ENCODE results near the gene CTTNBP2. TPM values are rescaled to one million over a fixed set of nuclear protein-coding genes. Genes with fewer than 3 reads are reported as not detected.

The CTTNBP2 gene
- total and polyA plus RNA-seq, 10 donors: 0.68 to 15.1 (median 8.5) TPM

GRCh38 chr7:117673367-117673766, 199.9 kb downstream of the CTTNBP2 start:
- TF ChIP-seq POLR2AphosphoS5 (IDR thresholded peaks at IDR 0.05) (no peak), POLR2A (IDR thresholded peaks at IDR 0.05) (no peak)
- TF ChIP-seq, protein P1, sequence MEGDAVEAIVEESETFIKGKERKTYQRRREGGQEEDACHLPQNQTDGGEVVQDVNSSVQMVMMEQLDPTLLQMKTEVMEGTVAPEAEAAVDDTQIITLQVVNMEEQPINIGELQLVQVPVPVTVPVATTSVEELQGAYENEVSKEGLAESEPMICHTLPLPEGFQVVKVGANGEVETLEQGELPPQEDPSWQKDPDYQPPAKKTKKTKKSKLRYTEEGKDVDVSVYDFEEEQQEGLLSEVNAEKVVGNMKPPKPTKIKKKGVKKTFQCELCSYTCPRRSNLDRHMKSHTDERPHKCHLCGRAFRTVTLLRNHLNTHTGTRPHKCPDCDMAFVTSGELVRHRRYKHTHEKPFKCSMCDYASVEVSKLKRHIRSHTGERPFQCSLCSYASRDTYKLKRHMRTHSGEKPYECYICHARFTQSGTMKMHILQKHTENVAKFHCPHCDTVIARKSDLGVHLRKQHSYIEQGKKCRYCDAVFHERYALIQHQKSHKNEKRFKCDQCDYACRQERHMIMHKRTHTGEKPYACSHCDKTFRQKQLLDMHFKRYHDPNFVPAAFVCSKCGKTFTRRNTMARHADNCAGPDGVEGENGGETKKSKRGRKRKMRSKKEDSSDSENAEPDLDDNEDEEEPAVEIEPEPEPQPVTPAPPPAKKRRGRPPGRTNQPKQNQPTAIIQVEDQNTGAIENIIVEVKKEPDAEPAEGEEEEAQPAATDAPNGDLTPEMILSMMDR (IDR thresholded peaks at IDR 0.05 in 8 of 11, conservative IDR thresholded peaks at IDR 0.05 in 3 of 11): no peak
- Histone ChIP-seq H3K27me3 (replicated peaks in 1 of 7) (no peaks in the 10 kb centered on the region), H3K4me1 (no peaks in the 10 kb centered on the region), H3K27ac (no peak overlapping the region), H3K36me3 (no peaks in the 10 kb centered on the region), H3K9me3 (no peaks in the 10 kb centered on the region), H3K4me3 (no peak overlapping the region)
- intact Hi-C loops (cut with DNase I; ENCODE audit: low total_unique reads): no loop called here
- WGBS, 5 donors: 74 to 86% (median 79%) methylated on average over 14 of the region's 14 CpGs
- peak; percentile 67 for DNase-seq

DNA sequence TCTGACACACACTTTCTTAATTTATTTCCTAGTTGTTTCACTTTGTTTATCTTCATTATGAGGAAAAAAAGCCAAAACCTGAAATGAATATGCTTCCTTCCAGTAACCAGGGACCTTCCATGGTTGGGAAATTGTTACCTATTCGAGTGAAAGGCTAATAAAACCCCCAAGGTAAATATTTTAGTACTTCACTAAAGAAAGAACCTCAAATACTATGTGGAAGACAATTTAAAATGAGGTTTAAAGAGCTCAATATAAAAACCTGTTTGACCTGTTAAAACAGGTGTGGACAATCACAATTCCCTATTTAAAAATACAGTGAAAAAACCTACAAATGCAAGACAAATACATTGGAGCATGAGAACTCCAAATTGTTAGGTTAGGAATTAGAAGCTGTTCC, 200.8 kb downstream of the CTTNBP2 start:
- DNase-seq: no peak
- intact Hi-C loops (cut with DNase I; ENCODE audit: low total_unique reads): no loop called here
- Histone ChIP-seq H3K4me3 (no peak overlapping the region), H3K27me3 (replicated peaks in 1 of 7) (no peaks in the 10 kb centered on the region), H3K36me3 (no peaks in the 10 kb centered on the region), H3K27ac (no peak overlapping the region), H3K9me3 (no peaks in the 10 kb centered on the region), H3K4me1 (no peaks in the 10 kb centered on the region)
- 36 to 54% (median 40%) methylated on average over 1 of the region's 1 CpG for WGBS, 5 donors
- TF ChIP-seq POLR2A (IDR thresholded peaks at IDR 0.05) (no peak), POLR2AphosphoS5 (IDR thresholded peaks at IDR 0.05) (no peak)
- TF ChIP-seq, protein P1 (IDR thresholded peaks at IDR 0.05 in 8 of 11, conservative IDR thresholded peaks at IDR 0.05 in 3 of 11): no peak

DNA sequence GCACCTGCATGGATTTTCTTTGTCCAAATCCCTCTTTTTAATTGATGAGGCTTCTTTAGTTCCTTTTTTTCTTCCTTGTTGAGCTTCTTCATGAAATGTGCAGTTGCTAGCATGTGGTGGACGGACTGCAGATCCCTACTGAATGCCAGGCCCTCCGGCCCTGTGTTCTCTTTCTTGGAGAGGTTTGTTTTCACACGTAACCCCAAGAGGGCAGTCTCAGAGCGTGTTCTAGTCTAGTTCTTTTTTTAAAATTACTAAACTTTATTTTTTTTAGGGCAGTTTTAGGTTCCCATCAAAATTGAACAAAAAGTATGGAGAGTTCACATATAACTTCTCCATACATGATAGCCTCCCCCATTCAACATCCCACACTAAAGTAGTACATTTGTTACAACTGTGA, 203.4 kb downstream of the CTTNBP2 start:
- H3K9me3 ChIP-seq: no peaks in the 10 kb centered on the region
- H3K4me1 ChIP-seq: no peaks in the 10 kb centered on the region
- H3K27me3 ChIP-seq (replicated peaks in 1 of 7): no peaks in the 10 kb centered on the region
- WGBS, 5 donors: 70 to 84% (median 80%) methylated on average over 4 of the region's 4 CpGs
- intact Hi-C loops (cut with DNase I; ENCODE audit: low total_unique reads): no loop called here
- no peak overlapping the region for H3K27ac ChIP-seq
- no peak for DNase-seq
- TF ChIP-seq, protein P1 (IDR thresholded peaks at IDR 0.05 in 8 of 11, conservative IDR thresholded peaks at IDR 0.05 in 3 of 11): no peak
- no peak for TF ChIP-seq POLR2A (IDR thresholded peaks at IDR 0.05)
- TF ChIP-seq POLR2AphosphoS5 (IDR thresholded peaks at IDR 0.05): no peak
- no peaks in the 10 kb centered on the region for H3K36me3 ChIP-seq
- H3K4me3 ChIP-seq: no peak overlapping the region

DNA sequence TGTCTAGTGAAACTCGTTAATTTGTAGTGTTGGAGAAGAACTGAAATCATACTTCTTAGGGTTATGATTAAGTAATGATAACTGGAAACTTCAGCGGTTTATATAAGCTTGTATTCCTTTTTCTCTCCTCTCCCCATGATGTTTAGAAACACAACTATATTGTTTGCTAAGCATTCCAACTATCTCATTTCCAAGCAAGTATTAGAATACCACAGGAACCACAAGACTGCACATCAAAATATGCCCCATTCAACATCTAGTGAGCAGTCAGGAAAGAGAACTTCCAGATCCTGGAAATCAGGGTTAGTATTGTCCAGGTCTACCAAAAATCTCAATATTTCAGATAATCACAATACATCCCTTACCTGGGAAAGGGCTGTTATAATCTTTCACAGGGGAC, 205.8 kb downstream of the CTTNBP2 start:
- no peak for DNase-seq
- TF ChIP-seq, protein P1 (IDR thresholded peaks at IDR 0.05 in 8 of 11, conservative IDR thresholded peaks at IDR 0.05 in 3 of 11): no peak
- TF ChIP-seq POLR2A (IDR thresholded peaks at IDR 0.05): no peak
- no peak for TF ChIP-seq POLR2AphosphoS5 (IDR thresholded peaks at IDR 0.05)
- H3K4me1 ChIP-seq: no peaks in the 10 kb centered on the region
- intact Hi-C loops (cut with DNase I; ENCODE audit: low total_unique reads): no loop called here
- H3K36me3 ChIP-seq: no peaks in the 10 kb centered on the region
- 72 to 84% (median 75%) methylated on average over 2 of the region's 2 CpGs for WGBS, 5 donors
- no peak overlapping the region for H3K4me3 ChIP-seq
- H3K9me3 ChIP-seq: no peaks in the 10 kb centered on the region
- H3K27me3 ChIP-seq (replicated peaks in 1 of 7): no peaks in the 10 kb centered on the region
- no peak overlapping the region for H3K27ac ChIP-seq

Data from spleen (tissue), 11 donors.